Activated T-cell treated with anti-CD3 and anti-CD28 coated beads, Interleukin-2, amount 50 U/mL, for 4 hours (primary cell): ENCODE results near the gene ROPN1L. TPM values are rescaled to one million over a fixed set of nuclear protein-coding genes. Genes with fewer than 3 reads are reported as not detected.

ENCODE experiments used
- ATAC-seq, 2 donors: fragments of 200-7000 bp; cut with Tn5 transposase; one replicate each; pipeline ENCODE4 v1.10.0; 2021
- DNase-seq: peaks from one replicate; pipeline ENCODE4 v3.0.0-alpha.2; 2020
- H3K27me3 Mint-ChIP-seq: one replicate; pipeline ENCODE4 v1.8.0; 2021; ENCODE audit warnings: low read depth, mixed read lengths
- H3K36me3 Mint-ChIP-seq: one replicate; pipeline ENCODE4 v1.8.0; 2022; ENCODE audit warnings: mixed read lengths; ENCODE audit not compliant: insufficient read depth
- H3K4me1 Mint-ChIP-seq: one replicate; pipeline ENCODE4 v1.8.0; 2021; ENCODE audit warnings: low read depth, mixed read lengths
- H3K4me3 Mint-ChIP-seq: one replicate; pipeline ENCODE4 v1.8.0; 2021; ENCODE audit warnings: mild to moderate bottlenecking, moderate library complexity, mixed read lengths
- H3K9me3 Mint-ChIP-seq: one replicate; pipeline ENCODE4 v1.8.0; 2021; ENCODE audit warnings: mixed read lengths
- total RNA-seq, 3 donors: library from RNA; stranded (reverse); gene quantifications; one replicate each; pipeline ENCODE4 v1.2.1, GENCODE V29; 2021

The ROPN1L gene
- total RNA-seq, 3 donors from 2014 or later: 0.18 TPM; not detected in 2

DNA sequence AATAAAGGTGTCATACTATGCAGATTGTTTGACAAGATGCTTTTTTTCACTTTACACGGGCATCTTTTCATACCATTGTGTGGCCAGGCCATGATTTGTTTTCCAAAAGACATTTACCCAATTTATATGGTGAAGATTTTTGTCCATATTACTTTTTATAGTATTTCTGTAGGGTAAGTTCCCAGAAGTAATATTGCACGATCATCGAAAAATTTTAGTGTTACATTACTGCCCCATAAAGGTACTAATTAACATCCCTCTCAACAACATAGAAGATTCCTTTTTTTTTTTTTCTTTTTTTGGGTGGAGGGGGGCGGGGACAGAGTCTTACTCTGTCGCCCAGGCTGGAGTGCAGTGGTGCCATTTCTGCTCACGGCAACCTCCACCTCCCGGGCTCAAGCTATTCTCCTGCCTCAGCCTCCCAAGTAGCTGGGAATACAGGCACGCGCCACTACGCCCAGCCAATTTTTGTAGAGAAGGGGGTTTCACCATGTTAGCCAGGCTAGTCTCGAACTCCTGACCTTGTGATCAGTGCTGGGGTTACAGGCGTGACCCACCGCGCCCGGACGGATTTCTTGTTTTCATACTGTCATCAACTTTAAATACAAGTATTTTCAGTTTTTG, 1.2 kb upstream of the ROPN1L start:
- H3K4me3 Mint-ChIP-seq: peak overlapping the region; percentile 11
- no peaks in the 10 kb centered on the region for H3K27me3 Mint-ChIP-seq

DNA sequence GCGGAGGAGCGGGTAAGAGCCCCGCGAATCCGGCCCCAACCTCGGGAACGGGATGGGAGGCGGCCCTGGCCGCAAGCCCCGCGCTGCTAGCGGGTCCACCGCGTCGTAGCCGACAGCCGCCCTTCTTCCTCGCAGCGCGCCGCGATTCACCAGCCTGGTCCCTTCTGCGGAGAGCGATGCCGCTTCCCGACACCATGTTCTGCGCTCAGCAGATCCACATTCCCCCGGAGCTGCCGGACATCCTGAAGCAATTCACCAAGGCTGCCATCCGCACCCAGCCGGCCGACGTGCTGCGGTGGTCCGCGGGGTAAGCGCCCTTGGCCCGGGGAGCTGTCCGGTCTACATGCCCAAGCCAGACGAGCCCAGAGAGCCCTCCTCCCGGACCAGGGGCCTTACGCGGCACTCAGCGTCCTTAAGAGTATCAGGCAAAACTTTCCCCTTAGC, 335 bp downstream of the ROPN1L start:
- Mint-ChIP-seq H3K27me3 (no peaks in the 10 kb centered on the region), H3K4me3 (peak overlapping the region; percentile 83), H3K36me3 (no peaks in the 10 kb centered on the region), H3K9me3 (no peaks in the 10 kb centered on the region), H3K4me1 (peaks cover 40% of the 10 kb centered on the region)
- ATAC-seq (peak; percentile 62 to 63), DNase-seq (no peak)

More for the DNA sequence above, 1.2 kb upstream of the ROPN1L start:
- DNase-seq: no peak
- no peak for ATAC-seq
- Mint-ChIP-seq H3K4me1 (peaks cover 25% of the 10 kb centered on the region), H3K36me3 (peaks cover 4% of the 10 kb centered on the region), H3K9me3 (no peaks in the 10 kb centered on the region)

DNA sequence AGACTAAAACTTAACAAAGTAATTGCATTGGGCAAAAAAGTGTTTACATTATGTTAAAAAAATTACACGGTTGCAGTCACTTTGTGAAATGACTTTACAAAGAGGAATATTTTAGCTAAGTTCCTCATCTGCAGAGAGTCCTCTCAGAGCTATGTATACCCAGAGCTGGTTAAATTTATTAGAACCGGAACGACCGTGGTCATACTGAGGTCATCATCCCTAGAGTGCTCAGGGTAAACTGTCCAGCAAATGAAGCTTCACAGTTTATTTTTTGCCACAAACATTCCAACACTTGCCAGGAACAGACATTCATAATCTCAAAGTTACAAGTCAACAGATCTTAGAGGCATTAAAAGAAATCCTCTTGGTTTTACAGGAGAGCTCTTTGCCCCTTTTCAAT, 897 bp downstream of the ROPN1L start:
- Mint-ChIP-seq H3K9me3 (no peaks in the 10 kb centered on the region), H3K4me1 (peaks cover 44% of the 10 kb centered on the region), H3K36me3 (no peaks in the 10 kb centered on the region)

DNA sequence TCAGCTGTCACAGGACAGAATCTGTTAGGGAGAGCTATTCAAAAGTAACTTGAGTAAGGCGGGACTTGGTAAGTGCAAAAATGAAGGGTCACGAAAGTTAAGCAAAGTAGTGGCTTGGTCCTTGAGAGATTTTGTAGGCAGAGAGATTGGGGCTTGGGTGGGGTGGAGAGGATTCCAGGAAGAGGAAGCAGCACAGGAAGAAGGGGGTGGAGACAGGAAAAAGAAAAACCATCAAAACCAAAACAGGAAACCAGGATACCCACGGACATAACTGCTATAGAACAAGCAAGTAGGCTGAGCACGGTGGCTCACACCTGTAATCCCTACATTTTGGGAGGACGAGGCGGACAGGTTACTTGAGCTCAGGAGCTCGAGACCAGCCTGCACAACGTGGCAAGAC, 3.7 kb downstream of the ROPN1L start:
- Mint-ChIP-seq H3K27me3 (no peaks in the 10 kb centered on the region), H3K4me3 (peak overlapping the region; percentile 60), H3K4me1 (peaks cover 51% of the 10 kb centered on the region), H3K36me3 (no peaks in the 10 kb centered on the region), H3K9me3 (no peaks in the 10 kb centered on the region)
- ATAC-seq (no peak), DNase-seq (no peak)

More for the DNA sequence above, 897 bp downstream of the ROPN1L start:
- ATAC-seq (no peak), DNase-seq (no peak)
- Mint-ChIP-seq H3K27me3 (no peaks in the 10 kb centered on the region), H3K4me3 (peak overlapping the region; percentile 83)

DNA sequence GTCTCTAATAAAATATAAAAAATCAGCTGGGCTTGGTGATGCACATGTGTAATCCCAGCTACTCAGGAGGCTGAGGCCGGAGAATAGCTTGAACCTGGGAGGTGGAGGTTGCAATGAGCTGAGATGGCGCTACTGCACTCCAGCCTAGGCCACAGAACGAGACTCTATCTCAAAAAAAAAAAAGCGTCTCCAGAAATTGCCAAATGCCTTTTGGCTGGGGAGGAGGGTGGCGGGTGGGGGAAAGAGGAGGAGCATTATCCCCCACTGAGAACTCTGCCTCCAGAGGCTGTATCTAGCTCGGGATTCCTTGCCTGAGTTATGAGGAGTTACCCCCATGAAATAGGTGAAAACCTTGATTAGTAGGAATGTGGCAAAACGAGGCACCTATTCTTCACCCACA, 4.8 kb downstream of the ROPN1L start:
- peaks cover 44% of the 10 kb centered on the region for H3K4me1 Mint-ChIP-seq
- no peaks in the 10 kb centered on the region for H3K9me3 Mint-ChIP-seq
- H3K36me3 Mint-ChIP-seq: no peaks in the 10 kb centered on the region
- DNase-seq: no peak
- no peaks in the 10 kb centered on the region for H3K27me3 Mint-ChIP-seq
- H3K4me3 Mint-ChIP-seq: no peak overlapping the region
- ATAC-seq: no peak

DNA sequence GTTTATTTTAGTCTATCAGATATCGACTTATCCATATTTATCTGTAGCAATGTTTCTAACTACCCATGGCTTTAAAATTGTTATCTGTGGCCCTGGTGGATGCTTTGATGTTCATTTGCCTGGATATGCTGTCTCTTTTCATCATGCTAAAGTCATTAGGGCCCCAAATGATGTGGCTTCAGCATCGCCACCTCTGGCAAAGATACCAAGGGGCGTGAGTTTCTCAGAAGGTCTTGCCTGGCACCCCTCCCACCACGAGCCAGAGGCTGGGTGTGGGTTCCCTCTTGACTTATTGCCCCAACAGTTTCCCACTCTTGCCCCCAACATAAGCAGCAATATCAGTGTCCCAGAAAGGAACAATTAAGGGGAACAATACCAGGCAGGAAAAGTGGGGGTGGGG, 5.4 kb downstream of the ROPN1L start:
- Mint-ChIP-seq H3K36me3 (no peaks in the 10 kb centered on the region), H3K9me3 (no peaks in the 10 kb centered on the region), H3K4me1 (peaks cover 44% of the 10 kb centered on the region), H3K4me3 (no peak overlapping the region), H3K27me3 (no peaks in the 10 kb centered on the region)
- DNase-seq (no peak), ATAC-seq (no peak)

DNA sequence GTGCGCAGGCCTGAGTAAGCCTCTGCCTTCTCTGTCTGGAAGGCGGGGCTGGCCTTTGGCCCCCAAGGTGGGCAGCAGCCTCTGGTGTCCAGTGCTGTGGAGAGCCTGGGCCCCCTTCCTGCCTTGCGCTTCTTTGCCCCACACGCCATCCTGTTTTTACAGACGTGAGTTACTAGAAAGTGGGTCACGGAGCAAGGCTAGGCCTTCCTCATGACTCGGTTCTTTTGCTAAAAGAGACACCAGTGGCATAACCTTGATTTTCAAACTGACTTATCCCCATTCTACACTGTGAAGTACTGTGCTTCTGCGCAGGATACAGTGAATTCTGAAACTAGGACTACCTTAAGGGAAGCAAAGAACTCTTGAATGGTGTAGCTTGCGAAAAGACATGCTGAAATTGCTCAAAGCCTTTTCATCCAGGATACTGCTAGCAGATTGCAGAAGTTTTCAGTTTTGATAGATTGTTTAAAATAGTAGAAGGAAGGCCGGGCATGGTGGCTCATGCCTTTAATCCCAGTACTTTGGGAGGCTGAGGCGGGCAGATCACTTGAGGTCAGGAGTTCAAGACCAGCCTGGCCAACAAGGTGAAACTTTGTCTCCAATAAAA, 7.2 kb downstream of the ROPN1L start:
- Mint-ChIP-seq H3K27me3 (no peaks in the 10 kb centered on the region), H3K36me3 (no peaks in the 10 kb centered on the region), H3K4me1 (peaks cover 37% of the 10 kb centered on the region), H3K9me3 (no peaks in the 10 kb centered on the region), H3K4me3 (no peak overlapping the region)
- no peak for ATAC-seq
- no peak for DNase-seq

DNA sequence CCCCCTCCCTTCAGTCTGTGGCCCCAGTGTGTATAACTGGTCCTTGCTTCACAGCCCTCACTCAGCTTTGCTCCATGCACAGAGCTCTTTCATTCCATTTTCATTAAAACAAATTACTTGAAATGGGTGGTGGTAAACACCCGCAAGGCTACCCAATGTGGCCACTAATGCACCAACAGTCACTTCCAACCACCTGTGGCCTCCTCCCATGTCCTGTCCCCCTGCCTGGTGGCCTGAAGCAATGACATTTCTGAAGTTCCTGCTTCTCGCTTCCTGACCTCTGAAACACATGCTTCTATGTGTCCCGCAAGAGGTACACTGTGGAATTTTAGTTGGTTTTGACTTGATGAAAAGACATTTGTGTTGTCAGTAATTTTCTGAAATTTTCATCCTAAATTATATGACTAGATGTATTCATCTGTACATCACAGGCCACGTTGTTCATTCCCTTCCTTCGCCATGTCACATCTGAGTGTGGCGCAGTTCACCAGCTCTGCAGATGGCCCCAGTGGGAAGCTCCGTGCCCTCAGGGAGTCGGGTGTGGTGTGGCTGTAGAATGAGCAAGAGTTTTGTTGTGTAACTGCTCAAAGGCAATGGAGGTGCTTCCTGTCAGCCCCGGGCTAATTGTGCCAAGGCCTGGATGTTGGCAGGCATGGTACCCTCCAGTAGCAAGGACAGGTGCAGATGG, 9.6 kb downstream of the ROPN1L start:
- Mint-ChIP-seq H3K27me3 (no peaks in the 10 kb centered on the region), H3K9me3 (no peaks in the 10 kb centered on the region), H3K4me1 (peaks cover 21% of the 10 kb centered on the region), H3K36me3 (no peaks in the 10 kb centered on the region), H3K4me3 (no peak overlapping the region)
- ATAC-seq (no peak), DNase-seq (no peak)

DNA sequence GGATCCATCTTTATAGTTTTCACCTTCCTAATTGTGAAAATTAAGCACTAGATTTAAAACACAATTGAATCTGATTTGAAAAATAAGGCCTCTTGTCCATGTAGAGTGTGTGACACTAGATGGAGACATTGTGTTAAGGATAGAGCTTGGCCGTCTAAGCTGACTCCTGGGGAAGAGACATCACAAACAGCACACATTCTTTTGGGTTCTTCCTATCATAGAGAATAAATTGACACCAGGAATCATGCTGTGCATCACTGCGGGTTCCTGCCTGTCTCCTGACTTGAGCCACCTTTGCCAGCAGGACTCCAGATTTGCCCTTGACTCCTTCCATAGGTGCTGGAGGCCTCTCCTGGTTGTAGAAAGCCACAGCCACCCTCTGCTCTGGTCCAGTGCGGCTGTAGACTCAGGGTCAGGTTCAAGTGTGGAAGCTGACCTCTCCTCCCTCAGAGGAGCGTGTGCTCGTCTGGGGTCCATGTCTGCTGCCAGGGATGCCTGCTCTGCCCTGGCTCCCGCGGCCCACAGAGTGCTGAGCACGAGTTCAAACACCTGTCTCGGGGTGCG, 11.2 kb downstream of the ROPN1L start:
- peaks cover 9% of the 10 kb centered on the region for H3K4me1 Mint-ChIP-seq
- no peak overlapping the region for H3K4me3 Mint-ChIP-seq
- no peaks in the 10 kb centered on the region for H3K36me3 Mint-ChIP-seq
- peak; percentile 73 to 76 for ATAC-seq
- no peak for DNase-seq
- H3K9me3 Mint-ChIP-seq: no peaks in the 10 kb centered on the region
- no peaks in the 10 kb centered on the region for H3K27me3 Mint-ChIP-seq

DNA sequence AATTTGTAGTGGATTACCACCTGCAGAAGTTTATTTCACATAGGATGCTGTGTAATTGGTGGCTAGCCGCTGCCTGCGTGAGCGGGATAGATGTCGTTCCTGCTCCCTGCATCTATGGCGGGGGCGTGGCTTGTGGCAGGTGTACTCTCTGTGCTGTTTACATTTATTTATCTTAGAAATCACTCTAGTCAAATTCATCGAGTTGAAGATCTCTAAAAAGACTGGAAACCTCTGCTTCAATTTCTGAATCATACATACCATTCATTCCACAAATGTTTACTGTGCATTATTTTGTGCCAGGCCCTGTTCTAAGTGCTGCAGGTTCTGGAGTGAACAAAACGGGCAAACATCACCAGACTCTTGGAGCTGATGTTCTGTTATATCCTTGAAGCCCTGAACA, 11.9 kb downstream of the ROPN1L start:
- DNase-seq (no peak), ATAC-seq (no peak)
- peaks cover 6% of the 10 kb centered on the region for H3K4me1 Mint-ChIP-seq
- no peaks in the 10 kb centered on the region for H3K9me3 Mint-ChIP-seq
- no peak overlapping the region for H3K4me3 Mint-ChIP-seq
- no peaks in the 10 kb centered on the region for H3K27me3 Mint-ChIP-seq
- no peaks in the 10 kb centered on the region for H3K36me3 Mint-ChIP-seq

DNA sequence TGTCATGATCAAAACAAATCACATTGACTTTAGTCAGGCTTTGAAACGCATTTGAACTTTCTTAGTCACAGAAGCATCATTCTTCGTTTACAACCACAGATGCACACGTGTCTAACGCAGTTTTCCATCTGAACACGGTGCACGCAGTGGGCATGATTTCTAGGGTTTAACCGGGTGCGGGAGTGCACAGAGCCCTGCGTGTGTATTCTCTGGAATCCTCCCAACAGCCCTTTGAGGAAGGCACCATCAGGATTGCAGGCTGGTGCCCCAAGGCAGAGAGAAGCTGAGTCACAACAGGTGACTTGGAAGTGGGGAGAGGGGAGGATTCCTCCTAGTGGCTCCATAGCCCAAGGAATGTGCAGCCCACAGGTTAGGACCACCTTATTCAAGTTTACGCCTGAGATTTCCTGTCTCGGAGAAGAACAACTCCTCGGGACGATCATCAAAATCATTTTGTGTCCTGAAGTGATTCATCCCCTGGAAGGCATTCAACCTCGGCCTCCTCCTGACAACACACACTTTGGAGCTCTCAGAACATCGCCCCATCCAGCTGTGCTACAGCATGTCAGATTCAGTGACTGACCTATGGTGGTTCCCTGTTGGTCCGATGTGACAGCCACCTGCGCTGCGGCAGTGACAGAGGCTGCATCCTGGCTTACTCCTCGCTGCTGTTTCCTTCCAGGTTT, 13.1 kb downstream of the ROPN1L start:
- Mint-ChIP-seq H3K9me3 (no peaks in the 10 kb centered on the region), H3K4me3 (no peak overlapping the region), H3K36me3 (no peaks in the 10 kb centered on the region), H3K4me1 (peaks cover 3% of the 10 kb centered on the region), H3K27me3 (no peaks in the 10 kb centered on the region)
- no peak for DNase-seq
- ATAC-seq: no peak

DNA sequence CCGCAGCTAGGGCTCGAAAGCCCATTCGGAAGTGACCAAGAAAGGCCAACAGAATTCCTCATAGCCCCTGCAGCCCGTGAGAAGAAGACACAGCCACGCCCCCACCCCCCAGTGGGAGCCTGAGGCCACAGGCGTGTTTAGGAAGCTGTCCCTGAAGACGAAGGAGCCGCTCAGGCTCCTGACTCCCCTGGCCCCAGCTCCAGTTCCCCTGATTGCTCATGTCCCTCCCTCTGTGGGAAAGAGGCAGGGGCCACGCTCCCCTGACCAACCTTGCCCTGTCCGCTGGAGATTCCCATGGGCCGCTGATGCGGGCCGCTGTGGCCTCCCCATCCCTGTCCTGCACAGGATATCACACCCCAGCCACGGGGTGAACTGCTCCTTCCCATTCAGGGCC, 13.6 kb downstream of the ROPN1L start:
- H3K9me3 Mint-ChIP-seq: no peaks in the 10 kb centered on the region

DNA sequence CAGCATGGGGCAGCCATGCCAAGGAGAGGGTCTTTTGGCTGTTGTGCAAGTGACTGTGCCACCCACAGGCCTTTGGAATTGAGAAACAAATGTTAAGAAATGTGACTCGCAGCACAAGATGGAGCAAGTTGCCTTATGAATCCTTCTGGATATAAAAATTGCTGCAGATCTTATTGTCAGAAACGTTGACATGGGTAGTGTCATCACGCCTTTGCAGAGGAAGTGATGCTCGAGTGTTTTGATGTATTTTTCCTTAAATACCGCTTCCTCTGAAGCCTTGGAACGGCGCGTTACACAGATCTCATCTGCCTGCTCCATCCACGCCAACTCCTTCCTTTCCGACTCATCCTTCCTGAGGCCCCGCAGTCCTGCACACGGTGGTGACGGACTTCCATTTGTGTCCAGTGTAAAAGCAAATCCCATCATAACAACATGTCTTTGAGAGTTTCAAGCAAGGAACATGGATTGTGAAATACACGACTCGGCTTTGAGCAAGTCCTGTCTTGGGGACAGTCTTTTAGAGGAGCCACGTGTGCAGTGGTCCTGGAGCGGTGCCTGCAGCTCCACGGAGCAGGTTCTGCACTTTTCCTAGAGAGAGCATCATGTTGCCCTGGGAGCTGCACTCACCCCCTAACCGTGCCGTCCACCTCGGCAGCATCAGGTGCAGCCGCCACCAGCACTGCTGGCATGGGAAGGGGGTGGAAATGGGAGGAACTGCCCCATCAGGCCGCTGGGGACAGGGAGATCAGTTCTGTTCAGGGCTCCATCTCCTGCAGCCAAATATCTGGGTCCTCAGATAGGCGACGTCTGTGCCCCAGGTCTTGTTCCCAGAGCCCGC, 15.1 kb downstream of the ROPN1L start:
- no peaks in the 10 kb centered on the region for H3K27me3 Mint-ChIP-seq
- H3K36me3 Mint-ChIP-seq: no peaks in the 10 kb centered on the region
- H3K4me3 Mint-ChIP-seq: no peak overlapping the region
- DNase-seq: no peak
- no peaks in the 10 kb centered on the region for H3K9me3 Mint-ChIP-seq
- H3K4me1 Mint-ChIP-seq: peaks cover 3% of the 10 kb centered on the region
- ATAC-seq: no peak

More for the DNA sequence above, 13.6 kb downstream of the ROPN1L start:
- Mint-ChIP-seq H3K4me1 (peaks cover 3% of the 10 kb centered on the region), H3K4me3 (no peak overlapping the region), H3K27me3 (no peaks in the 10 kb centered on the region), H3K36me3 (no peaks in the 10 kb centered on the region)
- DNase-seq (no peak), ATAC-seq (no peak)
